ENCODE measurements around the gene LINGO3.
"Not testable (repeated sequence)": the region's sequence is repeated elsewhere in the genome, so short reads cannot be mapped to it uniquely, and the experiment has no call there.

LINGO3 gene

DNA sequence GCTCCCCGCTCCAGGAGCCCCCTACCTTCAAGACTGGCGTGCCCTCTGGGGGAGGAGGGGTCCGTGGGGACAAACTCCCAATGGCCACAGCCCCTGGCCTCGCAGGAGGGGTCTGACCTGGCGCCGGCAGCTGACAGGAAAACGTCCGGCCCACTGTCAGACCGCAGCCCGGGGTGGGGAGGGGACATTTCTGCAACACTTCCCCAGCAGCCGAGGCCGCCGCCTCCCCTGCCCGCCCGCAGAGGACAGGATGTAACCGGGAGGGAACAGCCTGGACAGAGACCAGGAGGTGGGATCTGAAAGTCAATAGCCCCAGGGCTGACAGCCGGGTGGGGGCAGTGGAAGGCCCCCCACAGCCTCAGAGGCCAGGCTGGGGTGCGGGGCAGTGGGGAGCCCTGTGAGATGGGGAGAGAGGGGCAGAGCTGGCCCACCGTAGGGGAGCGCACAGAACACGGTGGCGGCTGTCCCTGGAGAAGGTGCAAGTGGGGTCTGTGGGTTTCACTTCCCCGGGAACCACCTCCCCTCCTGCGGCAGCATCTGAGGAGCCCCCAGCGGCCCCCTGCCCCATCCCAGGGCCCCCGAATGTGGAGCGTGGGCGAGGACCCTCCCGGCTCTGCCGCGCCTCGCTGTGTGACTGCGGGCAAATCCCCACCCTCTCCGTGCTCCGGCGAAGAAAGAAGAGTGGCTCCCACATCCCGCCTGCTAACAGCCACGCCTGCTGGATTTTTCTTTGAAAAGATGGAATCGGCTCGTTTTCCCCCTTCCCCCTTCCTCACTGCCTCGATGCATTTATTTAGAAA lies 25.7 kb downstream of the LINGO3 start, which contains the start of gene PEAK3:
TSS of gene PEAK3 (minus strand) at position 114 of the 800 bp plus-strand sequence. CDS start 1,244 bp downstream, outside the sequence.
- no peak for DNase-seq (ENCODE audit: low read depth in 2 of 2)

DNA sequence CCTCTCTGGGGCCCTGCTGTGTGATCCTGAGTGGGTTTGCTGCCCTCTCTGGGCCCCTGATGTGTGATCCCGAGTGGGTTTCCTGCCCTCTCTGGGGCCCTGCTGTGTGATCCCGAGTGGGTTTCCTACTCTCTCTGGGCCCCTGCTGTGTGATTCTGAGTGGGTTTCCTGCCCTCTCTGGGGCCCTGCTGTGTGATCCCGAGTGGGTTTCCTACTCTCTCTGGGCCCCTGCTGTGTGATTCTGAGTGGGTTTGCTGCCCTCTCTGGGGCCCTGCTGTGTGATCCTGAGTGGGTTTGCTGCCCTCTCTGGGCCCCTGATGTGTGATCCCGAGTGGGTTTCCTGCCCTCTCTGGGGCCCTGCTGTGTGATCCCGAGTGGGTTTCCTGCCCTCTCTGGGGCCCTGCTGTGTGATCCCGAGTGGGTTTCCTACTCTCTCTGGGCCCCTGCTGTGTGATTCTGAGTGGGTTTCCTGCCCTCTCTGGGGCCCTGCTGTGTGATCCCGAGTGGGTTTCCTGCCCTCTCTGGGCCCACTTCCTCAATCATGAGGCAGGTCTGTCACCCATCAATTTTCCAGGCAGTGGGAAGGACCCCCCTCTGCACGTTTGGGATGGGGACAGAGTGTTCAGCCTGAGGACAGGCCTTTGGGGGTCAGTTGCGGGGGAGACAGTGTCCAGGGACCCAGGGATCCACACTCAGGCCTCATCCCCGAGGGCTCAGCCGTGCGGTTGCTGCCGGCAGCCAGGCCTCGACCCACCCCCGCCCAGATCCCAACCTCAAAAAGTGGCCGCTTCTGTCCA lies 26.5 kb downstream of the LINGO3 start:
- DNase-seq (ENCODE audit: low read depth in 2 of 2) = not testable (repeated sequence)

DNA sequence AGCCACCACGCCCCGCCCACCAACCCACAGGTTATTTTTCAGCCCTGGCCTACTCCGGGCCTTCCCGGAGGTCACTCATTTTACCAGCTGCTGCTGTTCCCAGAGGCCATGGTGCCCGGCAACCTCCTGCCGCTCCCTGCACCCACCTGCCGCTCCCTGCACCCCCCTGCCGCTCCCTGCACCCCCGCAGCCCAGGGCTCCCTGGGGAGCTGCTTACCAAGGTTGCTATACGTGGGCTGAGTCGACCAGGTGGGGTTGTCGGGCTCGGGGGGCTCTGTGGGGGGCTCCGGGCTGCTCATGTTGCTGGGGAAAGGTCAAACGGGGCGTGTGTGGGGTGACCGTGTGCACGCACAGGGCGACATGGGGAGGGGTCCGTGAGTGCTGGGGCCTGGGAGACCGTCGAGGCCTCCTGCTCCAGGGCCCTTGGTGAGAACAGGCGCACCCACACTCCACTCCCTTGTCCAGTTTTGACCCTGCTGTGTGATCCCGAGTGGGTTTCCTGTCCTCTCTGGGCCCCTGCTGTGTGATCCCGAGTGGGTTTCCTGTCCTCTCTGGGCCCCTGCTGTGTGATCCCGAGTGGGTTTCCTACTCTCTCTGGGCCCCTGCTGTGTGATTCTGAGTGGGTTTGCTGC lies 27.2 kb downstream of the LINGO3 start:
- DNase-seq (ENCODE audit: low read depth in 2 of 2) = no peak

DNA sequence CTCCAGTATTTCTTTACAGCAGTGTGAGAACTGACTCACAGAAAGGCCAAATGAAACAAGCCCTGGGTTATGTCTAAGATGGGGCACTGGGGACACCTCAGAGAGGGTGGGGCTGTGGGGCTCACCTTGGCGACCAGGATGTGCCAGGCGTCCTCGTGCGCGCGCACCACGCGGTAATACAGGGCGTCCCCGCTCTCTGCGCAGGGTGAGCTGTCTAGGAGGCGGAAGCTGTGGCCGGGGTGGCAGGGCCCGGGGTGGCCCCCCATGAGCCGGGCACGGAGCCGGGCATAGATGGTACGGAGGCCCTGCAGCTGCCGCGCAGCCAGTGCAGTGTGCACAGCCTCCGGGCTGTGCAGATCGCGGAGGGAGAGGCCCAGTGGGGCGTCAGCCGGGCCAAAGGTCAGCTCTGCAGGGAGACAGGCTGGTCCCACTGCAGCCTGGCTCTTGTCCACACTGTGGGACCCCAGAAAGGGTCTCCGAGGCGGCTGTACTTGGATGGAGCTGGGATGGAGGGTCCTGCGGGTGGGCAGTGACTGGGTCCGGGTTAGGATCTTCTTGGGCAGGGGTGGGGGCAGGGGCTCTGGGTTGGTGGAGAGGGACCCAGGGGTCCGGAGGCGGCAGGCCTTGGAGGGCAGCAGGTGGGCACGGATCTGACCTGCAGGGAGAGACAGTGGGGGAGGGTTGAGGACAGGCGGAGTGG lies 29.3 kb downstream of the LINGO3 start:
- DNase-seq (ENCODE audit: low read depth in 2 of 2) = no peak

DNA sequence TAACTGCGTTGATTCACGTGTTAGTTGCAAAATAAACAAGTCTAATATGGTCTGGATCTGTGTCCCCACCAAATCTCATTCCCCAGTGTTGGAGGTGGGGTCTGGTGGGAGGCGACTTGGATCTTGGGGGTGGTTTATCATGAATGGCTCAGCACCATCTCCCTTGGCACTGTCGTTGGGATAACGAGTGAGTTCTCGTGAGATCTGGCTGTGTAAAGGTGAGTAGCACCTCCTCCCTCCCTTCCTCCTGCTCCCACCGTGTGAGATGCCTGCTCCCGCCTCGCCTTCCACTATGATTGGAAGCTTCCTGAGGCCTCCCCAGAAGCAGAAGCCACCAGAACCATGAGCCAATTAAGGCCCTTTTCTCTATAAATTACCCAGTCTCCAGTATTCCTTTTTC lies 30.8 kb downstream of the LINGO3 start:
- no peak for DNase-seq (ENCODE audit: low read depth in 2 of 2)

DNA sequence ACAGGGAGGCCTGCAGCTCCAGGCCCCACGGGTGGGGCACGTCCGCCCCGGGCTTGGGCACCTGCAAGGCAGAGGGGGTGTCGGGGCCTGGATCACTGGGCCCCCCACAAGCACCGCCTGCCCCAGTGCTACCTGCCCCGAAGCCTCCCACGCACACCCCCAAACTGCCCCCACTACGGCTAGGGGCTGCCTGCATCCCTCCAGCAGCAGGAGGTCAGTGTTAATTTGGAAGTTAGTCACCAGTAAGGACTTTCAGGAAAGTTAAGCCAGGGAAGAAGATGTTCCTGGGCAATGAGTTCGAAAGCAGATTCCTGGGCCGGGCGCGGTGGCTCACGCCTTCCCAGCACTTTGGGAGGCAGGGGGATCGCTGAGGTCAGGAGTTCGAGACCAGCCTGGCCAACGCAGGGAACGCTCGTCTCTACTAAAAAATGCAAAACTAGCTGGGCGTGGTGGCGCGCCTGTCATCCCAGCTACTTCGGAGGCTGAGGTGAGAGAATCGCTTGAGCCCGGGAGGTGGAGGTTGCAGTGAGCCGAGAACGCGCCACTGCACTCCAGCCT lies 31.4 kb downstream of the LINGO3 start:
- DNase-seq (ENCODE audit: low read depth in 2 of 2) = no peak

DNA sequence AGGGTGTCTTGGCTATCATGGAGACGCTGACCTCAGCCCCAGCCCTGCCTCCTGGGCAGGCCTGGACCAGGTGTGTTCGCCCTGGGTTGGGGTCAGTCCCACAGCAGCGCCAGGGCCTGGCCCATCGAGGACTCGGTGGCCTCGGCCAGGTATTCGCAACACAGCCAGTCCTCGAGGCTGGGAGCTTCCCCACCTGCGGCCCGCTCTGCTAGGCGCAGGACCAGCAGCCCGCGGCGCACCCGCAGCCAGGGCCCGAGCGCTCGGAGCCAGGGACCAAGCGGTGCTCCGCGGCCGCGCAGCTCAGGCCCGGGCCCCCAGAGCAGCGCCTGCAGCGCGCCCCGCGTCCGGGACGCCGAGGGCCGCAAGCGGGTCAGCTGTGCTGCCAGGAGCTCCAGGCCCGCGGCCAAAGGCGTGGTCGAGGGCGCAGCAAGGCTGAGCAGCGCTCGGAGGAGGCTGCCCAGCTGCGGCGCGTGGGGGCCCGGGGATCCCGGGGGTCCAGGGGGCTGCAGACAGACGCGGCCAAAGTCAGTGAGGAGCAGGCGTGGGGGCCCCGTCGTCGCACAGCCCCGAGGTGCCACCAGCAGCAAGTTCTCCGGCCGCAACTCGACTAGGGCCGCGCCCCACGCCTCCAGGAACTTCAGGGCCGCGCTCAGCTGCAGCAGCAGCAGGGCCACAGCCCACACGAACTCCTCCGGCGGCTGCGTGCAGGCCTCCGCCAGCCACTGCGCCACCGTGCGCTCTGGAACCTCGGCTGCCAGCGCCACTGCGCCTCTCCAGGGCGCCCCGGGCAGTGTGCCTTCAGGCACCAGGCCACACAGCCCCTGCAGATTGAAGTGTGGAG lies 32.1 kb downstream of the LINGO3 start:
- DNase-seq (ENCODE audit: low read depth in 2 of 2) = no peak

GRCh38 chr19:2274931-2275535 lies 32.9 kb downstream of the LINGO3 start:
- DNase-seq (ENCODE audit: low read depth in 2 of 2) = no peak

DNA sequence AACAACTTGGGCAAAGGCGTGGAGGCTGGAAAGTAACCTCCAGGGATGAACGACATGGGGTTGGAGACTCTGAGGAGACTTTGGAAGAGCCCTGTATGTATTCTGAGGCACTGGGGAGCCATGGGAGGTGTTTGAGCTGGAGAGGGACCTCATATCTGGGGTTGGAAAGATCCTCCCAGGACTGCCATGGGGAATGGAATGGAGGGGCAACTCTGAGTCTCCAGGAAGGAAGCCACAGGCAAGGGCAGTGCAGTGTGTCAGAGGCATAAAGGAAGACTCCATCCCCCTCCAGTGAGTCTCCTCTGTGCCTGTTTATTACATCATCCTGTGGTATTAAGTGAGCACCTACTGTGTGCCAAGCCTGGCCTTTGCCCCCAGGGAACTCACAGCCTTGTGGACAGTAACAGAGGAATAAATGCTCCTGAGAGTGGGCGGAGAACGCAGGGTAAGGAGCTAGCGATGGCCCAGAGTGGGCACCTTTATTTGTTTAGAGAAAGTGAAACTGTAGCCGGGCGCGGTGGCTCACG lies 33.7 kb downstream of the LINGO3 start:
- DNase-seq (ENCODE audit: low read depth in 2 of 2) = no peak

DNA sequence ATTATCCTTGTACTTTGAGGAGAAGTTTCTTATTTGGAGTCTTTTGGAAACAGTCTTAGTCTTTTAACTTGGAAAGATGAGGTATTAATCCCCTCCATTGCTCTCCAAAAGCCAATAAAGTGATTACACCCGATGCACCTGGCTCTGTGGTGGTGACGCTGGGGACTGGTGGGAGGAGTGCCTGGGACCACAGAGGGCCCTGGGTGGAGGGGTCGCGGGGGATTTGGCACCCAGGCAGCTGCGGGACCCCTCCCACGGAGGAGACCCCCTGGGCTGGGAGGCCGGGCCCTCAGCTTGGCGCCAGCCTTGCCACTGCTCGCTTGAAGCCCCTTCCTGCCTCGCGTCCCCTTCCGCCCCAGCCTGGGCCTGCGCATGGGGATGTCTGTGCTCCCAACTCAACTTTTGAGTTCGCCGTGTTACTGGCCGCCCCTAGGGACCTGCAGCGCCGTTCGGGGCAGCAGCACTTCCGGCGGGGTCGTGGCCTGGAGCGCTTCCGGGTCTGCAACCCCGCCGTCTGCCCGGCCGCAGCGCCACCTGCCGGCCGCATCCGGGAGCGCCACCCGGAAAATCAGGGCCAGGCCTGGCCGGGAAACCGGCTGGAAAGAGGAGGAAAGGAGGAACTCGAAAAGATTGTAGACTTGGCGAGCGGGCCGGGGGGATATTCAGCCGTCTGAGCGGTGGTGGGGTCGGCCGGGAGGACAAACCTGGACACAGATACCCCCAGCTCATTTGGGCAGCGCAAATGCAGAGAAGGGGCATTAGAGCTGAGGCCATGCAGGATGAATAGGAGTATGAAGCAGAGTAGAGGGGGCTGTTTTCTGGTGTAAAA lies 34.4 kb downstream of the LINGO3 start:
- DNase-seq (ENCODE audit: low read depth in 2 of 2) = peak; percentile 74 to 81

DNA sequence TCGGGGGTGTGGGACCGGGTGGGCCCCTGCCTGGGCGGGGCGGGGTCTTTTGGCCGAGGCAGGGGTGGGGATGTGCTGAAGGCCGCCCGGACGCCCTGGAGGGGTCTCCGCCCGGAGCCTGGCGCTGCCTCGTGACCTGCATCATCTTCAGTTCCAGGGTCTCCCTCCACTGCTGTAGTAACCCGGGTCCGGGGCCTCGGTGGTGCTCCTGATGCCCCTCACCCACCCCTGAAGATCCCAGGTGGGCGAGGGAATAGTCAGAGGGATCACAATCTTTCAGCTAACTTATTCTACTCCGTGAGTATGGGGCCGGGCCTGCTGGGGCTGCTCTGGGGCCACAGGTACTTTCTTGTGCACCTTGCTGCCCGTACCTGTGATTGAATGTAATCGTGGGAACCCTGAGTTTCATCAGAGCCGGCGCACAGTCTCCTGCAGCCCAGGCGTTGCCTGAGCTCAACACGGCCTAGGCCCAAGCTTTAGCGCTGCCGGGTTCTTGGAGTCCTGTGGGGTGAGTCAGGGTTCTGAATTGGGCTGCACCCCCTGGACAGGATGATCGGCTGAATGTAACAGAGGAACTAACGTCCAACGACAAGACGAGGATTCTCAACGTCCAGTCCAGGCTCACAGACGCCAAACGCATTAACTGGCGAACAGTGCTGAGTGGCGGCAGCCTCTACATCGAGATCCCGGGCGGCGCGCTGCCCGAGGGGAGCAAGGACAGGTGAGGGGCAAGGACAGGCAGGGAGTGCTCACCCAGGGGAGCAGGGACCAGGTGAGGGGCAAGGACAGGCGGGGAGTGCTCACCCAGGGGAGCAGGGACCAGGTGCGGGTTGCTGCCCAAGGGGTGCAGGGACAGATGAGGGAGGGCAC lies 36.5 kb downstream of the LINGO3 start:
- no peak for DNase-seq (ENCODE audit: low read depth in 2 of 2)

GRCh38 chr19:2270423-2271233 lies 37.3 kb downstream of the LINGO3 start:
- peak; percentile 70 to 71 for DNase-seq (ENCODE audit: low read depth in 2 of 2)

GRCh38 chr19:2270157-2270422 lies 37.9 kb downstream of the LINGO3 start:
- no peak for DNase-seq (ENCODE audit: low read depth in 2 of 2)

GRCh38 chr19:2269244-2270156 lies 38.5 kb downstream of the LINGO3 start:
- peak; percentile 98 for DNase-seq (ENCODE audit: low read depth in 2 of 2)

DNA sequence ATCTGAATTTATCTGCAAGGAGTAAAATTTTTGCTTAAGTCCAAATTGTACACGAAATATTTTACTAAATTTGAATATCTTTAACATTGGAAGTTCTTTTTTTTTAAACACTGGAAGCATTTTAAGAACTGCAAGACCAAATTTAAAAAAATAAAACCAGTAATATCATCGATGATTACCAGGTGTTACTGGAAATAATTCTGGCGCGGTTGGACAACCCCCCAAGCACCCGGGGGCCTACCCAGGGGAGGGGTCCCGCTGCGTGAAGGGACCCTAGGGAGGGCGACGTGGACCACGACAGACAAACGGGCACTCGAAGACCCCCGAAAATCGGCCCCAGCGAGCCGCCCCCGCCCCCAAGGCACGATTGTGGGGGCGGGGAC lies 39.1 kb downstream of the LINGO3 start:
- DNase-seq (ENCODE audit: low read depth in 2 of 2) = no peak

GRCh38 chr19:2268480-2268830 lies 39.5 kb downstream of the LINGO3 start:
- no peak for DNase-seq (ENCODE audit: low read depth in 2 of 2)

Data from stimulated activated CD8-positive, alpha-beta memory T cell treated with anti-CD3 and anti-CD28 coated beads, Interleukin-15, amount 100 ng/mL, for 48 hours (primary cell).